Mucosa of stomach (tissue), 1 donor: ENCODE results near the gene NMUR1.
"Not testable (repeated sequence)": the region's sequence is repeated elsewhere in the genome, so short reads cannot be mapped to it uniquely, and the experiment has no call there.

Experiments
- H3K27me3 ChIP-seq: one replicate; pipeline ENCODE4 v1.7.0; 2013; ENCODE audit warnings: mild to moderate bottlenecking, low read length; ENCODE audit not compliant: control insufficient read depth, insufficient read depth
- H3K36me3 ChIP-seq: one replicate; pipeline ENCODE4 v1.7.0; 2013; ENCODE audit warnings: low read length; ENCODE audit not compliant: control insufficient read depth, insufficient read depth
- H3K4me1 ChIP-seq: one replicate; pipeline ENCODE4 v1.7.0; 2013; ENCODE audit warnings: mild to moderate bottlenecking, low read length; ENCODE audit not compliant: control insufficient read depth, insufficient read depth
- H3K4me3 ChIP-seq: one replicate; pipeline ENCODE4 v1.7.0; 2013; ENCODE audit warnings: low read length
- H3K9ac ChIP-seq: one replicate; pipeline ENCODE4 v1.7.0; 2013; ENCODE audit warnings: mild to moderate bottlenecking, low read length, moderate library complexity
- H3K9me3 ChIP-seq: one replicate; pipeline ENCODE4 v1.7.0; 2013; ENCODE audit warnings: mild to moderate bottlenecking, low read length, moderate library complexity; ENCODE audit not compliant: control insufficient read depth
- donor health status: Pancreatic carcinoma.

The NMUR1 gene

DNA sequence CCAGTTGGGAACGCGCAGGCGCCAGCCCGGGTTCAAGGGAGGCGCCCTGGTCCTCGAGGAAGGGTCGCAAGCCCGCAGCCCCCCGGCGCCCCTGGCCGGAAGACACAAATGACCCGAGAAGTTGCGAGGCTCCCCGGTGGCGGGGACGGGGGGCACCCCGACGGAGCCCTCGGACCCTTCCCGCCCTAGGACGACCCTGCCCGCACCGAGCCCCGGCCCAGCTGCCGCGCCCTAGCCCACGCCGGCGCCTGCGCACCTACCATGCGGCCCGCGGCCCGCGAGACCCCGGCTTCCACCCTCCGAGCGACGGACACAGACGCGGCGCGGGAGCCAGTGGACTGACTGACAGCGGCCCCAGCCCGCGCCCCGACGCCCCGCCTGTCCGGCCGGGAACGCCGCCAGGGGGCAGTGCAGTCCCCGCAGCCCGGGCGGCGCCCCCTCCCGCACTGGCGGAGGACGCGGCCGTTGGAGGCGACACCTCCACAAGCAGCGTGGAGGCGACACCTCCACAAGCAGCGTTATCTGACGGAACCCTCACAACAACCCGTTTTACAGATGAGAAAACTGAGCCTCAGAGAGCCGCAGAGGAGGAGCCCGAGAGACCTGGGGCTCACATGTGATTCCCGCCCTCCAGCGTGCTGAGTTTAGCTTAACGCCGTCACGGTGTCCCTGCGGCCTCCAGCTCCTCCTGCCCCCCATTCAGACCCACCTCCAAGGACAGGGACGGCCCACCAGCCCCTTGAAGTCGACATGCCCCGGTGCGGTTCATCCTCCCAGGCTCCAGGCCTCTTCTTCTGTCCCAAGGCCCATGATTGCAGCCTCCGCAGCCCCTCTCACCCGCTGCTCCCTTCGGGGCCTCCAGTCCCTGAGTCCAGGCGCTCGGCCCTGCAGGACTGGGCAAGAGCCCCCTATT lies at the start of gene NMUR1:
NMUR1 (minus strand) TSS at position 347 of the 913 bp plus-strand sequence; CDS start at position 263, 84 bp downstream.
- peaks cover 26% of the 10 kb centered on the region for H3K27me3 ChIP-seq
- no peaks in the 10 kb centered on the region for H3K9me3 ChIP-seq
- peaks cover 11% of the 10 kb centered on the region for H3K4me1 ChIP-seq
- H3K4me3 ChIP-seq, result no peak within 1 kb of the TSS
- no peaks in the 10 kb centered on the region for H3K36me3 ChIP-seq
- H3K9ac ChIP-seq, result no peak within 1 kb of the TSS

DNA sequence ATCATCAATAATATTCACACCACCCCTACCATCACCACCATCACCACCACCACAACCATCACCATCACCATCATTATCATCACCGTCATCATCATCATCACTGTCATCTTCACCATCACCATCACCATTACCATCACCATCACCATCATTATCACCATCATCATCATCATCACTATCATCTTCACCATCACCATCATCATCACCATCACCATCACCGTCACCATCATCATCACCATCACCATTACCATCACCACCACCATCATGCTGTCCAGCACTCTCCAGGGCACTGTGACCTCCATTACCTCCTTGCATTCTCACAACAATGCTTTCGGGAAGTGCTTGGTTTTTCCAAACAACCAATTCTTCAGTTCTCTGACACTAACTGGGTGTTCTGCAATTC lies 49.3 kb upstream of the NMUR1 start:
- Histone ChIP-seq H3K9ac (no peak overlapping the region), H3K27me3 (no peaks in the 10 kb centered on the region), H3K9me3 (no peaks in the 10 kb centered on the region), H3K4me3 (no peak overlapping the region), H3K4me1 (no peaks in the 10 kb centered on the region), H3K36me3 (no peaks in the 10 kb centered on the region)

GRCh38 chr2:231578655-231579054 lies 48.4 kb upstream of the NMUR1 start:
- H3K4me3 ChIP-seq, H3K36me3 ChIP-seq, H3K27me3 ChIP-seq, H3K4me1 ChIP-seq, H3K9ac ChIP-seq, H3K9me3 ChIP-seq: not testable (repeated sequence)

DNA sequence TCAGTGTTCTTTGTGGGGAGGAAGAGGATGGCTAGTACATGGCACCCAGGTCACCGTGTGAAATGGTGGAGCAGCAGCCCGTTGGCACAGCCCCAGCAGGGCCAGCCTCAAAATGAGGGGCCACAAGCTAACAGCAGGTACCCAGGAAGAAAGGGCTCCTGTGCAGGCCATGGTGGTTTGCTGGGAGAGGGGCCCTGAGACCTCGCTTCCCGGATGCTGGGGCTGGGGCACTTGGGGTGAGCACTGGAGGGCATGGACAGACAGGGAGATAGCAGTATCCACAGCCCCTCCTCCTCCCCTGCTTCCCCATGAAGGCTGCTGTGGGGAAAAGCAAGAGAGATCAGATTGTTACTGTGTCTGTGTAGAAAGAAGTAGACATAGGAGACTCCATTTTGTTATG lies 46.2 kb upstream of the NMUR1 start:
- Histone ChIP-seq H3K4me1 (no peaks in the 10 kb centered on the region), H3K36me3 (no peaks in the 10 kb centered on the region), H3K4me3 (no peak overlapping the region), H3K9me3 (no peaks in the 10 kb centered on the region), H3K9ac (no peak overlapping the region), H3K27me3 (no peaks in the 10 kb centered on the region)

DNA sequence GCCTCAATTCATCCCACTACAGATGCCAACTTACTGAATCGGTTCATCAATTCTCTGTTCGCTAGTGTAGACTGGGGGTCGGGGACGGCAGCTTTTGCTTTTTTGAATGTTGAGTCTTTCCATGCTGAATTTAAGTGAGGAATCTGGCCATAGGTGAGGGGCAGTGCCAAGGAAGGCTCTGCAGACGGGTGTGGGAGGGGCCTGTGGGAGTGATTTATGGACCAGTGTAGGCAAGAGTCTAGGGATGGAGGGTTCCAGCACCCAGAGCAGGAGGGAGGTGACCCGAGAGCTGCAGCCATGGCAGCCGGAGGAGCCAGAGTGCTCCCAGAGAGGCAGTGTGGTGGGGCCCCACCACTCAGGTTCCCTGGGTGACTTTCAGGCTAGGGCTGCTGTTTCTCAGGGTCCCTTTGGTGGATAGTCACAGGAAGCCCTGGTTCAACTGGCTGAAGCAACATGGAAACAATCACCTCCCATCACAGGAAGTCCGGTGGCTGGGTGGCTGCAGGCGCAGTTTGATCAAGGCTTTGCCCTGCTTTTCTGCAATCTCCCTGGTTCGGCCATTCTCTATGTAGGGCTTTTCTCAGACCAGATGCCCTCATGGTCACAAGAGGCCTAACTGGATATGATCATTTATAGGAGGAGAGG lies 45.5 kb upstream of the NMUR1 start:
- no peaks in the 10 kb centered on the region for H3K27me3 ChIP-seq
- no peak overlapping the region for H3K4me3 ChIP-seq
- H3K9me3 ChIP-seq, result no peaks in the 10 kb centered on the region
- H3K4me1 ChIP-seq, result no peaks in the 10 kb centered on the region
- no peak overlapping the region for H3K9ac ChIP-seq
- H3K36me3 ChIP-seq, result no peaks in the 10 kb centered on the region

GRCh38 chr2:231573698-231574421 lies 43.6 kb upstream of the NMUR1 start:
- Histone ChIP-seq H3K9me3 (no peaks in the 10 kb centered on the region), H3K36me3 (no peaks in the 10 kb centered on the region), H3K9ac (no peak overlapping the region), H3K4me3 (no peak overlapping the region), H3K4me1 (no peaks in the 10 kb centered on the region), H3K27me3 (no peaks in the 10 kb centered on the region)

DNA sequence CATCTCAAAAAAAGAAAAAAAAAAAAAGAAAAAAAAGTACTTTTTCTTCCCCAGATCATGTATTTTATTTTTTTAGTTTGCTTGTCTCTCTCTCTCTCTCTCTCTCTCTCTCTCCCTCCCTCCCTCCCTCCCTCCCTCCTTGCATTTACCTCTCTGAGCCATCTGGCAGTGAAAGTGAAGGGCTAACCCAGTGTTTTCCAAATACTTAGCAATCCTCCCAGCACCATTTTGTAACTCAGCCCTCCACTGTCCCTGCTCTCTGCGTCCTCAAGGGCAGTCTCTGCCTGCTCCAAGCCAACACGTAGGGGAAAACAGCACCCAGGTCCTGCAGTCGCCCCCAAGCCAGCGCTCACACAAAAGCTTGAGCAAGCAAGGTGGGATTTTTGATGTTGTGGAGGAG lies 42.9 kb upstream of the NMUR1 start:
- H3K4me1 ChIP-seq, result no peaks in the 10 kb centered on the region
- H3K9ac ChIP-seq, result no peak overlapping the region
- H3K36me3 ChIP-seq, result no peaks in the 10 kb centered on the region
- no peaks in the 10 kb centered on the region for H3K9me3 ChIP-seq
- H3K27me3 ChIP-seq, result no peaks in the 10 kb centered on the region
- H3K4me3 ChIP-seq, result no peak overlapping the region

GRCh38 chr2:231571661-231572191 lies 41.5 kb upstream of the NMUR1 start:
- H3K36me3 ChIP-seq, result no peaks in the 10 kb centered on the region
- no peak overlapping the region for H3K9ac ChIP-seq
- no peak overlapping the region for H3K4me3 ChIP-seq
- no peaks in the 10 kb centered on the region for H3K4me1 ChIP-seq
- no peaks in the 10 kb centered on the region for H3K9me3 ChIP-seq
- H3K27me3 ChIP-seq, result no peaks in the 10 kb centered on the region

- H3K36me3 ChIP-seq, result not testable (repeated sequence)
These were observed 40.7 kb upstream of the NMUR1 start for GRCh38 chr2:231570915-231571314.

GRCh38 chr2:231568785-231569435 lies 38.7 kb upstream of the NMUR1 start:
- Histone ChIP-seq H3K27me3 (no peaks in the 10 kb centered on the region), H3K9me3 (no peaks in the 10 kb centered on the region), H3K4me1 (no peaks in the 10 kb centered on the region), H3K4me3 (no peak overlapping the region), H3K36me3 (no peaks in the 10 kb centered on the region), H3K9ac (no peak overlapping the region)

More at GRCh38 chr2:231570915-231571314, 40.7 kb upstream of the NMUR1 start:
- H3K4me3 ChIP-seq, H3K4me1 ChIP-seq, H3K9ac ChIP-seq, H3K9me3 ChIP-seq, H3K27me3 ChIP-seq: not testable (repeated sequence)

DNA sequence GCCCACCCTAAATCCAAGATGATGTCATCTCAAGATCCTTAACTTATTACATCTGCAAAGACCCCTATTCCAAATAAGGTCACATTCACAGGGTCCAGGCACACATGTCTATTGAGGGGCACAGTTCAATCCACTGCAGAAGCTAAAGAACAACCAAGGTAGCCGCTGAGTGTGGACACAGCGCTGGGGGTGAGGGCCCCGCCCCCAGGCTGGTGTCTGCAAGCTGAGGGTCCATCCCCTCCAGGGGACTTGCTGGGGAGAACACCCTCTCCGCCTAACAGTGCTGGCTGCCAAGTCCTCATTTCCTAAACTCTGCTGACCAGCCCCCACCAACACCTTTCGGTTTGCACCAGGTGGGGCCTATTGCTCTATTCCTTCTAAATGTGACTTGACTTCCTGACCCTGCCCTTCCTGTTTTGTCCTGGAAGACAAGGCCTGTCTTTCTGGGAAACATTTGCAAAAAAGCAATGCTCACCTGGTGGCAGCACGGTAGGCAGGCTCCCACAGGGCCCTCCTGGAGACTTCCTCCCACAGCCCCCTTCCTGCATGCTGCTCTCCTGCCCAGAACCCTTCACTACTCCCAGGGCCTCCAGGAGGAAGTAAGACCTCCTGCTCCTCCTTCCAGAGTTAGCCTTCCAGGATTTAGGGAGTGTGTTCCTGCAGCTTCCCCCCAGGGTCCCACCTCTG lies 38.0 kb upstream of the NMUR1 start:
- no peaks in the 10 kb centered on the region for H3K36me3 ChIP-seq
- H3K4me3 ChIP-seq, result no peak overlapping the region
- H3K27me3 ChIP-seq, result no peaks in the 10 kb centered on the region
- no peaks in the 10 kb centered on the region for H3K9me3 ChIP-seq
- H3K9ac ChIP-seq, result no peak overlapping the region
- H3K4me1 ChIP-seq, result no peaks in the 10 kb centered on the region
